Measurements from ENCODE around the gene CAMTA1.

DNA sequence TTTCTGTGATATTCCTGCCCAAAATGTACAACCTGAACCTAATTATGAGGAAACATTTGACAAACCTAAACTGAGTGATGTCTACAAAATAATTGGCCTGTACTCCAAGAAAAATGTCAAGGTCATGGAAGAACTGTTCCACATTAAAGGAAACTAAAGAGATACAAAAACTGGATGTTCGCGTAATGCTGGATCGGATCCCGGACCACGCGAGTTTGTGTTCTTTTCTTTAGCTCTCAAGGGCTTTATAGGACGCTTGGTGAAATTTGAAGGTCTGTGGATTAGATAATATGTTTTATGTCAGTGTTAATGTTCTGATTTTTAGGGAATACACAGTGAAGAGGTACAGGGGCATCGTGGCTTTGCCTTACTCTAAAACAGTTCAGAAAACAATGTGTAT is 400.5 kb downstream of the CAMTA1 start:
- TF ChIP-seq, protein P1, sequence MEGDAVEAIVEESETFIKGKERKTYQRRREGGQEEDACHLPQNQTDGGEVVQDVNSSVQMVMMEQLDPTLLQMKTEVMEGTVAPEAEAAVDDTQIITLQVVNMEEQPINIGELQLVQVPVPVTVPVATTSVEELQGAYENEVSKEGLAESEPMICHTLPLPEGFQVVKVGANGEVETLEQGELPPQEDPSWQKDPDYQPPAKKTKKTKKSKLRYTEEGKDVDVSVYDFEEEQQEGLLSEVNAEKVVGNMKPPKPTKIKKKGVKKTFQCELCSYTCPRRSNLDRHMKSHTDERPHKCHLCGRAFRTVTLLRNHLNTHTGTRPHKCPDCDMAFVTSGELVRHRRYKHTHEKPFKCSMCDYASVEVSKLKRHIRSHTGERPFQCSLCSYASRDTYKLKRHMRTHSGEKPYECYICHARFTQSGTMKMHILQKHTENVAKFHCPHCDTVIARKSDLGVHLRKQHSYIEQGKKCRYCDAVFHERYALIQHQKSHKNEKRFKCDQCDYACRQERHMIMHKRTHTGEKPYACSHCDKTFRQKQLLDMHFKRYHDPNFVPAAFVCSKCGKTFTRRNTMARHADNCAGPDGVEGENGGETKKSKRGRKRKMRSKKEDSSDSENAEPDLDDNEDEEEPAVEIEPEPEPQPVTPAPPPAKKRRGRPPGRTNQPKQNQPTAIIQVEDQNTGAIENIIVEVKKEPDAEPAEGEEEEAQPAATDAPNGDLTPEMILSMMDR (IDR thresholded peaks at IDR 0.05), result no peak
- TF ChIP-seq POLR2A (IDR thresholded peaks at IDR 0.05) (no peak), EP300 (IDR thresholded peaks at IDR 0.05) (no peak)
